ENCODE results near the gene SRSF5. TPM values are rescaled to one million over a fixed set of nuclear protein-coding genes. Genes with fewer than 3 reads are reported as not detected.

The SRSF5 gene
- total RNA-seq, 1 donor from 2014 or later, result 319 TPM

- peaks cover 14% of the 10 kb centered on the region for H3K27me3 Mint-ChIP-seq (ENCODE audit: unreplicated experiment)
- H3K4me3 Mint-ChIP-seq (ENCODE audit: unreplicated experiment), result peak overlapping the region; percentile 3
- H3K4me1 Mint-ChIP-seq (ENCODE audit: low read depth, unreplicated experiment), result peaks cover 16% of the 10 kb centered on the region
- peaks cover 14% of the 10 kb centered on the region for H3K9me3 Mint-ChIP-seq (ENCODE audit: unreplicated experiment)
- DNase-seq, result no peak
- H3K36me3 Mint-ChIP-seq (ENCODE audit: unreplicated experiment), result no peaks in the 10 kb centered on the region
- TF ChIP-seq CTCF (IDR thresholded peaks at IDR 0.05; ENCODE audit: partially characterized antibody, unreplicated experiment), result no peak
- no peak overlapping the region for H3K27ac Mint-ChIP-seq (ENCODE audit: unreplicated experiment)
These were observed 2.7 kb downstream of the SRSF5 start for GRCh38 chr14:69769623-69770022.

- Mint-ChIP-seq H3K9me3 (ENCODE audit: unreplicated experiment) (peaks cover 14% of the 10 kb centered on the region), H3K36me3 (ENCODE audit: unreplicated experiment) (no peaks in the 10 kb centered on the region), H3K27ac (ENCODE audit: unreplicated experiment) (no peak overlapping the region), H3K4me1 (ENCODE audit: low read depth, unreplicated experiment) (peaks cover 16% of the 10 kb centered on the region), H3K4me3 (ENCODE audit: unreplicated experiment) (no peak overlapping the region), H3K27me3 (ENCODE audit: unreplicated experiment) (peaks cover 14% of the 10 kb centered on the region)
- TF ChIP-seq CTCF (IDR thresholded peaks at IDR 0.05; ENCODE audit: partially characterized antibody, unreplicated experiment), result no peak
- no peak for DNase-seq
These were observed 3.6 kb downstream of the SRSF5 start for GRCh38 chr14:69770559-69770958.

GRCh38 chr14:69771136-69771535, 4.2 kb downstream of the SRSF5 start:
- peaks cover 14% of the 10 kb centered on the region for H3K9me3 Mint-ChIP-seq (ENCODE audit: unreplicated experiment)
- no peak for TF ChIP-seq CTCF (IDR thresholded peaks at IDR 0.05; ENCODE audit: partially characterized antibody, unreplicated experiment)
- H3K27me3 Mint-ChIP-seq (ENCODE audit: unreplicated experiment), result peaks cover 14% of the 10 kb centered on the region
- no peak for DNase-seq
- H3K36me3 Mint-ChIP-seq (ENCODE audit: unreplicated experiment), result no peaks in the 10 kb centered on the region
- no peak overlapping the region for H3K27ac Mint-ChIP-seq (ENCODE audit: unreplicated experiment)
- H3K4me1 Mint-ChIP-seq (ENCODE audit: low read depth, unreplicated experiment), result peaks cover 17% of the 10 kb centered on the region
- no peak overlapping the region for H3K4me3 Mint-ChIP-seq (ENCODE audit: unreplicated experiment)

GRCh38 chr14:69772082-69773017, 5.4 kb downstream of the SRSF5 start:
- peaks cover 5% of the 10 kb centered on the region for H3K27me3 Mint-ChIP-seq (ENCODE audit: unreplicated experiment)
- H3K36me3 Mint-ChIP-seq (ENCODE audit: unreplicated experiment), result no peaks in the 10 kb centered on the region
- no peak overlapping the region for H3K4me3 Mint-ChIP-seq (ENCODE audit: unreplicated experiment)
- DNase-seq, result no peak
- TF ChIP-seq CTCF (IDR thresholded peaks at IDR 0.05; ENCODE audit: partially characterized antibody, unreplicated experiment), result no peak
- no peak overlapping the region for H3K27ac Mint-ChIP-seq (ENCODE audit: unreplicated experiment)
- peaks cover 14% of the 10 kb centered on the region for H3K4me1 Mint-ChIP-seq (ENCODE audit: low read depth, unreplicated experiment)
- H3K9me3 Mint-ChIP-seq (ENCODE audit: unreplicated experiment), result peaks cover 6% of the 10 kb centered on the region

Measured in glutamatergic neuron (in vitro differentiated cells).